Left lung (tissue), 10 donors: ENCODE data around the gene BIRC2. TPM values are rescaled to one million over a fixed set of nuclear protein-coding genes. Genes with fewer than 3 reads are reported as not detected.

Experiments
- ATAC-seq: fragments of 200-7000 bp; cut with Tn5 transposase; one replicate; pipeline ENCODE4 v1.9.1; 2020; ENCODE audit warnings: moderate library complexity
- DNase-seq, 4 donors: peaks; one replicate each; pipeline ENCODE4 v3.0.0-alpha.2; 2013 to 2020
- H3K27ac ChIP-seq, 2 donors: fragments of 200-600 bp; sonication (generic) in 1 of 2; one replicate each; pipeline versions ENCODE4 v1.5.0 to v1.8.0; 2020 to 2021
- H3K27me3 ChIP-seq, 2 donors: fragments of 200-600 bp; sonication (generic) in 1 of 2; one replicate each; pipeline versions ENCODE4 v1.5.0 to v1.8.0; 2020 to 2021
- H3K36me3 ChIP-seq, 2 donors: fragments of 200-600 bp; sonication (generic) in 1 of 2; one replicate each; pipeline versions ENCODE4 v1.5.0 to v1.8.0; 2020 to 2021
- H3K4me1 ChIP-seq, 2 donors: fragments of 200-600 bp; one replicate each; pipeline ENCODE4 v1.8.0; 2021
- H3K4me3 ChIP-seq, 2 donors: fragments of 200-600 bp; sonication (generic) in 1 of 2; one replicate each; pipeline versions ENCODE4 v1.5.0 to v1.8.0; 2020 to 2021; ENCODE audit warnings: mild to moderate bottlenecking in 1 of 2
- H3K9me3 ChIP-seq, 2 donors: fragments of 200-600 bp; sonication (generic) in 1 of 2; one replicate each; pipeline versions ENCODE4 v1.5.0 to v1.8.0; 2020 to 2021
- intact Hi-C, 2 donors: fragments of 100-400 bp; cut with DNase I; formaldehyde crosslinking; loops; one replicate each; pipeline versions ENCODE4 v1.11.2 to v1.14.2; 2022
- polyA plus RNA-seq, 6 donors: library from polyadenylated mRNA; unstranded; fragments of 120-200 nt; gene quantifications; one replicate each; pipeline ENCODE4 v1.2.1, GENCODE V29; 2013; ENCODE audit not compliant: insufficient read length in 6 of 6
- total RNA-seq, 2 donors: library from RNA; stranded (reverse); fragmentation: NEBNext Ultra II Directional; extraction: Animal tissue kit (Norgen Biotek cat#: 25700); gene quantifications; one replicate each; pipeline ENCODE4 v1.2.1, GENCODE V29; 2021
- TF ChIP-seq, protein P1 (sequence below), 2 donors: fragments of 200-600 bp; sonication (generic) in 1 of 2; IDR thresholded peaks; one replicate each; pipeline versions ENCODE4 v1.5.0 to v1.8.0; 2021; ENCODE audit warnings: antibody characterized with exemption in 2 of 2
- donor health status: DM: no; HTN: yes; CAD: no.
- donor health status: DM: no; HTN: no; CAD: no.

Gene BIRC2
- total and polyA plus RNA-seq, 8 donors, result 37.2 to 81.4 (median 71.0) TPM

DNA sequence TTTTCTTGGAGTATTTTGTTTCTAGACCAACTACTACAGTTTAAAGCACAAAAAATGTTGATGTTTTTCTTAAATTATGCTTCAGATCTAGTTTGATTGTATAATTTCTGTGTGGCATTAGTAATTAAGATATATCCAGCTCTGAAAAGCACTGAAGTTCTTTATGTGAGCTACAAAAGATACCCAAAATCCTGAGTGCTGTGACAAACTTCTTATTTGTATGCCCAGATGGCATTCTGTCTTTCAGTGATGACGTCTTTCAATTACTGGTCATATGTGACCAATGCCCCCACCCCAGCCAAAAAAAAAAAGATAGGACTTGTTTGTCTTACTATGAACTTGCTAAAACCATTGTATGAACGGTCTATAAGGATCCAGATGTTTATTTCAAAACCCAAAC lies 51.3 kb downstream of the BIRC2 start:
- H3K27me3 ChIP-seq, result no peaks in the 10 kb centered on the region
- ATAC-seq, result no peak
- H3K4me1 ChIP-seq, result peaks cover 0 to 13% of the 10 kb centered on the region in 2 donors
- intact Hi-C loops, result no loop called here
- H3K36me3 ChIP-seq, result peaks cover 0 to 76% of the 10 kb centered on the region in 2 donors
- no peak overlapping the region for H3K27ac ChIP-seq
- H3K4me3 ChIP-seq, result no peak overlapping the region
- TF ChIP-seq, protein P1, sequence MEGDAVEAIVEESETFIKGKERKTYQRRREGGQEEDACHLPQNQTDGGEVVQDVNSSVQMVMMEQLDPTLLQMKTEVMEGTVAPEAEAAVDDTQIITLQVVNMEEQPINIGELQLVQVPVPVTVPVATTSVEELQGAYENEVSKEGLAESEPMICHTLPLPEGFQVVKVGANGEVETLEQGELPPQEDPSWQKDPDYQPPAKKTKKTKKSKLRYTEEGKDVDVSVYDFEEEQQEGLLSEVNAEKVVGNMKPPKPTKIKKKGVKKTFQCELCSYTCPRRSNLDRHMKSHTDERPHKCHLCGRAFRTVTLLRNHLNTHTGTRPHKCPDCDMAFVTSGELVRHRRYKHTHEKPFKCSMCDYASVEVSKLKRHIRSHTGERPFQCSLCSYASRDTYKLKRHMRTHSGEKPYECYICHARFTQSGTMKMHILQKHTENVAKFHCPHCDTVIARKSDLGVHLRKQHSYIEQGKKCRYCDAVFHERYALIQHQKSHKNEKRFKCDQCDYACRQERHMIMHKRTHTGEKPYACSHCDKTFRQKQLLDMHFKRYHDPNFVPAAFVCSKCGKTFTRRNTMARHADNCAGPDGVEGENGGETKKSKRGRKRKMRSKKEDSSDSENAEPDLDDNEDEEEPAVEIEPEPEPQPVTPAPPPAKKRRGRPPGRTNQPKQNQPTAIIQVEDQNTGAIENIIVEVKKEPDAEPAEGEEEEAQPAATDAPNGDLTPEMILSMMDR (IDR thresholded peaks at IDR 0.05), result no peak
- DNase-seq, result no peak
- no peaks in the 10 kb centered on the region for H3K9me3 ChIP-seq

DNA sequence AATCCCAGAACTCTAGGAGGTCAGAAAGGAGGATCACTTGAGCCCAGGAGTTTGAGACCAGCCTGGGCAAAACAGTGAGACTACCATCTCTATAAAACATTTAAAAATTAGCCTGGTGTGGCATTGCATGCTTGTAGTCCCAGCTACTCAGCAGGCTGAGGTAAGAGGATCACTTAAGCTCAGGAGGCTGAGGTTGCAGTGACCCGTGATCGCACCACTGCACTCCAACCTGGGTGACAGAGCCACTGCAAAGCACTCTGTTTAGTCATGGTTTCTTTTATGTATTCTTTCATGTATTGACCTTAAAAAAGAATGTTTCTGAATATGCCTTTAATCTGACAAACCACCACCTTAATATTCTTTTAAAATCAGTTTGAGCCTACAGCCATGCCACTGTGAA lies 52.2 kb downstream of the BIRC2 start:
- ATAC-seq, result no peak
- TF ChIP-seq, protein P1 (IDR thresholded peaks at IDR 0.05), result no peak

DNA sequence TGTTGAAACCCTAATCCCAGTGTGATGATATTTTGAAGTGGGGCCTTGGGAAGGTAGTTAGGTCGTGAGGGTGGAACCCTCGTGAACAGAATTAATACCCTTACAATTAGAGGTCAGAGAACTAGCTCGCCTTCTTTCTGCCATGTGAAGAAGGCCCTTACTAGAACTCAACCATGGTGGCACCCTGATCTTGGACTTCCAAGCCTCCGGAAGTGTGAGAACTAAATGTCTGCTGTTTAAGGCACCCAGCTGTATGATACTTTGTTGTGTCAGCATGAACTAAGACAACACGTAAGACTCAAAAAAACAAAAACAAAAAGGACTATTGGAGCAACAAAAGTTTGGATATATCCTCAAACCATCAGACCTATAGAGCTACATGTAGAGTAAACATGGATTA lies 53.6 kb downstream of the BIRC2 start:
- Histone ChIP-seq H3K27ac (no peak overlapping the region), H3K36me3 (peaks cover 0 to 61% of the 10 kb centered on the region in 2 donors), H3K9me3 (no peaks in the 10 kb centered on the region), H3K27me3 (no peaks in the 10 kb centered on the region), H3K4me1 (peaks cover 0 to 15% of the 10 kb centered on the region in 2 donors), H3K4me3 (no peak overlapping the region)
- no peak for DNase-seq
- TF ChIP-seq, protein P1 (IDR thresholded peaks at IDR 0.05), result no peak
- intact Hi-C loops, result no loop called here
- no peak for ATAC-seq

More for the DNA sequence above, 52.2 kb downstream of the BIRC2 start:
- Histone ChIP-seq H3K9me3 (no peaks in the 10 kb centered on the region), H3K27ac (no peak overlapping the region), H3K4me1 (peaks cover 0 to 14% of the 10 kb centered on the region in 2 donors), H3K4me3 (no peak overlapping the region), H3K36me3 (peaks cover 0 to 73% of the 10 kb centered on the region in 2 donors), H3K27me3 (no peaks in the 10 kb centered on the region)
- DNase-seq, result no peak
- intact Hi-C loops, result no loop called here

DNA sequence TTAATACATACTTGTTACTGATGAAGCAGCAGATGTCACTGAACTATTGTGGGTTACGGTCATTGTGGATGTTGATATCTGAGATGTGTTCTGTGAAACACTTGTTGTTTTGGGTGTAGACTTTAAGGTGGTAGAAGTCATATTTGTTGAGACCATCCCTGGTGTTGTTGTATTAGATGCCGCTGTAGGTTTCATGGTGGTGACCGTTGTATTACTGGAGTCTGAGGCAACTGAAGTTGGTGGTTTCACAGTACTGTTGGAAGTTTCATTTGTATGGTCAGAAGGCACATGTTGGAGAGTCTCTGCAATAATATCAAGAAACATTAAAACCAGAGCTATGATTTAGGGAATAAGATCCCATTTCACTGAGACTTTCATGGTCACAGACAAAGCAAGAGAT lies 54.9 kb downstream of the BIRC2 start:
- TF ChIP-seq, protein P1 (IDR thresholded peaks at IDR 0.05), result no peak
- Histone ChIP-seq H3K27ac (no peak overlapping the region), H3K36me3 (peaks cover 0 to 57% of the 10 kb centered on the region in 2 donors), H3K27me3 (no peaks in the 10 kb centered on the region), H3K9me3 (no peaks in the 10 kb centered on the region), H3K4me3 (no peak overlapping the region), H3K4me1 (peaks cover 0 to 20% of the 10 kb centered on the region in 2 donors)
- no peak for DNase-seq
- intact Hi-C loops, result no loop called here
- ATAC-seq, result no peak

DNA sequence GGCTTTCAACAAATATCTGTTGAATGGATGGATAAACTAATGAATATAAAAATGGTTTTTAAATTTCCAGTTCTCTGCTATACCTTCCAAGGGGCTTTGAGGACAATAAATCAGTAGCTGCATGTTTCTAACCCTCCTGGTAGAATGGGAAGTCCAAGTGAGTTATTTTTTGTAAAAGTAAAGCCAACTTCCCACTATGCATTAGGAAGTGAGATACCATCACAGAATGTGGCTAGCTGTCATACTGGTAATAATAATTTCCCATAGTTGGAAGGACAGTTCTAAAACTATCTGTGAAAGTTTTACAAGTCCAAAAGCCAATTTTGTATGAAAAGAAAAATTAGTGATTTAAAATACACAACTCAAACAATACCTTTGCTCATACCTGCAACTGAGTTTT lies 55.5 kb downstream of the BIRC2 start:
- peaks cover 0 to 56% of the 10 kb centered on the region in 2 donors for H3K36me3 ChIP-seq
- TF ChIP-seq, protein P1 (IDR thresholded peaks at IDR 0.05), result no peak
- no peak overlapping the region for H3K27ac ChIP-seq
- H3K4me1 ChIP-seq, result peaks cover 0 to 24% of the 10 kb centered on the region in 2 donors
- no peaks in the 10 kb centered on the region for H3K9me3 ChIP-seq
- DNase-seq, result no peak
- H3K27me3 ChIP-seq, result no peaks in the 10 kb centered on the region
- no peak overlapping the region for H3K4me3 ChIP-seq
- intact Hi-C loops, result no loop called here
- ATAC-seq, result no peak
